GM10266 (cell line): ENCODE data around the gene APOM.

Experiments
- DNase-seq: peaks from one replicate; pipeline ENCODE4 v3.0.0; 2012; ENCODE audit errors: extremely low spot score
- CTCF ChIP-seq: IDR thresholded peaks from 2 replicates; pipeline ENCODE4 v1.5.1; 2012; ENCODE audit warnings: mild to moderate bottlenecking, low read depth; ENCODE audit not compliant: control insufficient read depth, insufficient read depth; ENCODE audit errors: missing control alignments

APOM gene

GRCh38 chr6:31687860-31688693, 32.4 kb downstream of the APOM start:
- no peak for DNase-seq
- TF ChIP-seq CTCF = no peak

GRCh38 chr6:31689249-31690110, 33.8 kb downstream of the APOM start:
- DNase-seq = no peak
- TF ChIP-seq CTCF = peak; percentile 42

GRCh38 chr6:31690231-31691077, 34.8 kb downstream of the APOM start:
- TF ChIP-seq CTCF = no peak
- no peak for DNase-seq

- no peak for TF ChIP-seq CTCF
- DNase-seq = no peak
These were observed 35.4 kb downstream of the APOM start for GRCh38 chr6:31691078-31691463.

GRCh38 chr6:31691564-31692108, 35.9 kb downstream of the APOM start:
- no peak for DNase-seq
- TF ChIP-seq CTCF = no peak

- DNase-seq = no peak
- no peak for TF ChIP-seq CTCF
These were observed 36.7 kb downstream of the APOM start for GRCh38 chr6:31692353-31692752.
